ENCODE data around the gene KLHL10.

Gene KLHL10

GRCh38 chr17:41836550-41837196, 952 bp upstream of the KLHL10 start:
- no peak for TF ChIP-seq FOXP2 (optimal IDR thresholded peaks at IDR 0.05; ENCODE audit: borderline replicate concordance, extremely low read depth, extremely low read length, insufficient read depth)
- TF ChIP-seq SIN3A (IDR thresholded peaks at IDR 0.05; ENCODE audit: borderline replicate concordance, insufficient read depth, low read length): no peak
- no peak for TF ChIP-seq TAF1 (IDR thresholded peaks at IDR 0.05; ENCODE audit: borderline replicate concordance, insufficient read depth, low read length)
- TF ChIP-seq POLR2AphosphoS5 (IDR thresholded peaks at IDR 0.05; ENCODE audit: low read depth, low read length): no peak
- TF ChIP-seq, protein P1, sequence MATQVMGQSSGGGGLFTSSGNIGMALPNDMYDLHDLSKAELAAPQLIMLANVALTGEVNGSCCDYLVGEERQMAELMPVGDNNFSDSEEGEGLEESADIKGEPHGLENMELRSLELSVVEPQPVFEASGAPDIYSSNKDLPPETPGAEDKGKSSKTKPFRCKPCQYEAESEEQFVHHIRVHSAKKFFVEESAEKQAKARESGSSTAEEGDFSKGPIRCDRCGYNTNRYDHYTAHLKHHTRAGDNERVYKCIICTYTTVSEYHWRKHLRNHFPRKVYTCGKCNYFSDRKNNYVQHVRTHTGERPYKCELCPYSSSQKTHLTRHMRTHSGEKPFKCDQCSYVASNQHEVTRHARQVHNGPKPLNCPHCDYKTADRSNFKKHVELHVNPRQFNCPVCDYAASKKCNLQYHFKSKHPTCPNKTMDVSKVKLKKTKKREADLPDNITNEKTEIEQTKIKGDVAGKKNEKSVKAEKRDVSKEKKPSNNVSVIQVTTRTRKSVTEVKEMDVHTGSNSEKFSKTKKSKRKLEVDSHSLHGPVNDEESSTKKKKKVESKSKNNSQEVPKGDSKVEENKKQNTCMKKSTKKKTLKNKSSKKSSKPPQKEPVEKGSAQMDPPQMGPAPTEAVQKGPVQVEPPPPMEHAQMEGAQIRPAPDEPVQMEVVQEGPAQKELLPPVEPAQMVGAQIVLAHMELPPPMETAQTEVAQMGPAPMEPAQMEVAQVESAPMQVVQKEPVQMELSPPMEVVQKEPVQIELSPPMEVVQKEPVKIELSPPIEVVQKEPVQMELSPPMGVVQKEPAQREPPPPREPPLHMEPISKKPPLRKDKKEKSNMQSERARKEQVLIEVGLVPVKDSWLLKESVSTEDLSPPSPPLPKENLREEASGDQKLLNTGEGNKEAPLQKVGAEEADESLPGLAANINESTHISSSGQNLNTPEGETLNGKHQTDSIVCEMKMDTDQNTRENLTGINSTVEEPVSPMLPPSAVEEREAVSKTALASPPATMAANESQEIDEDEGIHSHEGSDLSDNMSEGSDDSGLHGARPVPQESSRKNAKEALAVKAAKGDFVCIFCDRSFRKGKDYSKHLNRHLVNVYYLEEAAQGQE (IDR thresholded peaks at IDR 0.05; ENCODE audit: insufficient read depth in 1 of 2, low read depth in 2 of 2, low read length in 2 of 2): no peak

DNA sequence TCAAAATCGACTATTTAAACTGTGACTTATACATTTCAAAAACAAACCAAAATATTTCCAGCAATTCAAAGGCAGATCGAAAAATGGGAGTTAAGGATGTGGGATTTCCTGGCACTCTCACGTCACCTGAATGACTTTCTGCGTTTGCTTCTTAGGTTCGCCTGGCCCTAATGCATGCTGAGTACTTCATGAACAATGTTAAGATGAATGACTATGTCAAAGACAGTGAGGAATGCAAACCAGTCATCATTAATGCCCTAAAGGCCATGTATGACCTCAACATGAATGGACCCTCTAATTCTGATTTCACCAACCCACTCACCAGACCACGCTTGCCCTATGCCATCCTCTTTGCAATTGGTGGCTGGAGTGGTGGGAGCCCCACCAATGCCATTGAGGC, 7.3 kb downstream of the KLHL10 start:
- no peak for TF ChIP-seq SIN3A (IDR thresholded peaks at IDR 0.05; ENCODE audit: borderline replicate concordance, insufficient read depth, low read length)
- no peak for TF ChIP-seq FOXP2 (optimal IDR thresholded peaks at IDR 0.05; ENCODE audit: borderline replicate concordance, extremely low read depth, extremely low read length, insufficient read depth)
- TF ChIP-seq, protein P1 (IDR thresholded peaks at IDR 0.05; ENCODE audit: insufficient read depth in 1 of 2, low read depth in 2 of 2, low read length in 2 of 2): no peak
- TF ChIP-seq TAF1 (IDR thresholded peaks at IDR 0.05; ENCODE audit: borderline replicate concordance, insufficient read depth, low read length): no peak
- no peak for TF ChIP-seq POLR2AphosphoS5 (IDR thresholded peaks at IDR 0.05; ENCODE audit: low read depth, low read length)

DNA sequence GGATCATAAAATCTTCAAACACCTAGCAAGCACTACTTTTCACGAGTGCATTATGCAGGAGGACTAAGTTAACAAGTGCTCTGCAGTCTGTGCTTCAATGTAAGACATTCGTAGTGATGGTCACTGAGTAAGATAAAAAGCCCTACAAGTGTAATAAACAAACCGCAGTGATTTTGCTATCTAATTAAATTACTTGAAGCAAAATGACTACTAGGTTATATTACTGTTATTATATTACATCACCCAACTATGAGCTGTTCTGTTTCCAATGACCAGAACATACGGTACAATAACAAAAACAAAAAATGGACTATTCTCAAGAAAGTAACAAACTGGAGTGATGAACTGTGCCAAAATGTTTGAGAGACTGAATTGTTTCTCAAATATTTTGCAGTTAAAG, 11.2 kb downstream of the KLHL10 start:
- TF ChIP-seq TAF1 (IDR thresholded peaks at IDR 0.05; ENCODE audit: borderline replicate concordance, insufficient read depth, low read length) (no peak), SIN3A (IDR thresholded peaks at IDR 0.05; ENCODE audit: borderline replicate concordance, insufficient read depth, low read length) (no peak), FOXP2 (optimal IDR thresholded peaks at IDR 0.05; ENCODE audit: borderline replicate concordance, extremely low read depth, extremely low read length, insufficient read depth) (no peak), POLR2AphosphoS5 (IDR thresholded peaks at IDR 0.05; ENCODE audit: low read depth, low read length) (no peak)
- TF ChIP-seq, protein P1 (IDR thresholded peaks at IDR 0.05; ENCODE audit: insufficient read depth in 1 of 2, low read depth in 2 of 2, low read length in 2 of 2): no peak

- TF ChIP-seq SIN3A (IDR thresholded peaks at IDR 0.05; ENCODE audit: borderline replicate concordance, insufficient read depth, low read length): no peak
- TF ChIP-seq POLR2AphosphoS5 (IDR thresholded peaks at IDR 0.05; ENCODE audit: low read depth, low read length): no peak
- TF ChIP-seq, protein P1 (IDR thresholded peaks at IDR 0.05; ENCODE audit: insufficient read depth in 1 of 2, low read depth in 2 of 2, low read length in 2 of 2): no peak
- no peak for TF ChIP-seq FOXP2 (optimal IDR thresholded peaks at IDR 0.05; ENCODE audit: borderline replicate concordance, extremely low read depth, extremely low read length, insufficient read depth)
- TF ChIP-seq TAF1 (IDR thresholded peaks at IDR 0.05; ENCODE audit: borderline replicate concordance, insufficient read depth, low read length): no peak
These were observed 11.8 kb downstream of the KLHL10 start for GRCh38 chr17:41849251-41849990.

All from PFSK-1 (cell line).